ENCODE data around the gene PIH1D2.

DNA sequence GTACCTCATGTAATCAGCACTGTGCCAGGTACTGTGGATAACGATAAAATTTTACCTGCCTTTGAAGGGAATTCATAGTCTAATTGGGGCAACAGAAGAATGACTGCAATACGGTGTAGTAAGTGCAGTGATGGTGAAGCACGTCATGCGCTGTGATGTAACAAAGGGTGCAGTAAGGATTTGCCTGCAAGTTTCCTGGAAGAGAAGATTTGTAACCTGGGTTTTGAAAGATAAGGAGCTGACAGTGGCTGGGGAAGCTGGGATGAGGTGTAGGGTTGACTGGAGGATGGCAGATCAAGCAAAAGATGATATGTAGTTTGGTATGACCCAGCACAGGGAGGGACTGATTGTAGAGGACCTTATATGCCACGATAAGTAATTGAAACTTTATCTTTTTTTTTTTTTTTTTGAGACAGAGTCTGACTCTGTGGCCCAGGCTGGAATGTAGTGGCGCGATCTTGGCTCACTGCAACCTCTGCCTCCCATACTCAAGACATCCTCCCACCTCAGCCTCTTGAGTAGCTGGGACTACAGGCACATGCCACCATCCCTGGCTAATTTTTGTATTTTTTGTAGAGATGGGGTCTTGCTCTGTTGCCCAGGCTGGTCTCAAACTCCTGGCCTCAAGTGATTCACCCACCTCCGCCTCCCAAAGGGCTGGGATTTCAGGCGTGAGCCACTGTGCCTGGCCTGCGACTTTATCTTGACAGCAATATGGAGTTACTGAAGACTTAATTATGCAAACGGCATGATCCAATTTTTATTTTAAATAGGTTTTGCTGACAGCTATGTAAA, 24.1 kb upstream of the PIH1D2 start:
- TF ChIP-seq EP300 (IDR thresholded peaks at IDR 0.05) (no peak), CTCF (IDR thresholded peaks at IDR 0.05) (no peak), ELK1 (IDR thresholded peaks at IDR 0.05; ENCODE audit: low read depth, low read length) (no peak)
- TF ChIP-seq, protein P1, sequence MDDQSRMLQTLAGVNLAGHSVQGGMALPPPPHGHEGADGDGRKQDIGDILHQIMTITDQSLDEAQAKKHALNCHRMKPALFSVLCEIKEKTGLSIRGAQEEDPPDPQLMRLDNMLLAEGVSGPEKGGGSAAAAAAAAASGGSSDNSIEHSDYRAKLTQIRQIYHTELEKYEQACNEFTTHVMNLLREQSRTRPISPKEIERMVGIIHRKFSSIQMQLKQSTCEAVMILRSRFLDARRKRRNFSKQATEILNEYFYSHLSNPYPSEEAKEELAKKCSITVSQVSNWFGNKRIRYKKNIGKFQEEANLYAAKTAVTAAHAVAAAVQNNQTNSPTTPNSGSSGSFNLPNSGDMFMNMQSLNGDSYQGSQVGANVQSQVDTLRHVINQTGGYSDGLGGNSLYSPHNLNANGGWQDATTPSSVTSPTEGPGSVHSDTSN (IDR thresholded peaks at IDR 0.05) = no peak

Measured in A549 (cell line).